Measurements from ENCODE around the gene IGSF21. TPM values are rescaled to one million over a fixed set of nuclear protein-coding genes. Genes with fewer than 3 reads are reported as not detected.
"Not testable (repeated sequence)": the region's sequence is repeated elsewhere in the genome, so short reads cannot be mapped to it uniquely, and the experiment has no call there.

Gene IGSF21
- total RNA-seq, 4 donors from 2014 or later, result 0.26 to 2.7 (median 0.88) TPM; not detected in 1

DNA sequence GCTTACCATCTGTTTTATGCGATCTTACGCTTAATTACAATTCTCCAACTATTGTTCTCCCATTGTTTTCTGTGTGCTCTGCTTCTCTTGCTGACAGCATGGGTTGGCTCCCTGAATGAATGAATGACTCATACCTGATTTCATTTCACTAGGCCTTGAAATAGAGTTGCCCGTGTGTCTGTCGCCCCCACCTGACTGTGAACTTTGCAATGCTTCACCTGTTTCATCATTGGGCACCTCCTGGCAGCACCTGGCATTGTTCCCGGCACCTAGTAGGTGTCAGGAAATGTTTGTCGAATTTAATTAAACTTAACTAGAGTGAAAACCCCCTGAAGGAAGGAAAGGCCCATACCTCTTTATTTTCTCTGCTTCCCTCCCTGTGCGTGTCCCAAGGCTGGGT is 252.7 kb downstream of the IGSF21 start:
- intact Hi-C loops (cut with DNase I), result no loop called here
- Histone ChIP-seq H3K4me1 (no peaks in the 10 kb centered on the region), H3K9me3 (no peaks in the 10 kb centered on the region), H3K4me3 (no peak overlapping the region), H3K27me3 (peaks cover 0 to 71% (median 0%) of the 10 kb centered on the region in 4 donors), H3K36me3 (no peaks in the 10 kb centered on the region), H3K27ac (no peak overlapping the region)
- TF ChIP-seq POLR2A (IDR thresholded peaks at IDR 0.05), result no peak
- TF ChIP-seq, protein P1, sequence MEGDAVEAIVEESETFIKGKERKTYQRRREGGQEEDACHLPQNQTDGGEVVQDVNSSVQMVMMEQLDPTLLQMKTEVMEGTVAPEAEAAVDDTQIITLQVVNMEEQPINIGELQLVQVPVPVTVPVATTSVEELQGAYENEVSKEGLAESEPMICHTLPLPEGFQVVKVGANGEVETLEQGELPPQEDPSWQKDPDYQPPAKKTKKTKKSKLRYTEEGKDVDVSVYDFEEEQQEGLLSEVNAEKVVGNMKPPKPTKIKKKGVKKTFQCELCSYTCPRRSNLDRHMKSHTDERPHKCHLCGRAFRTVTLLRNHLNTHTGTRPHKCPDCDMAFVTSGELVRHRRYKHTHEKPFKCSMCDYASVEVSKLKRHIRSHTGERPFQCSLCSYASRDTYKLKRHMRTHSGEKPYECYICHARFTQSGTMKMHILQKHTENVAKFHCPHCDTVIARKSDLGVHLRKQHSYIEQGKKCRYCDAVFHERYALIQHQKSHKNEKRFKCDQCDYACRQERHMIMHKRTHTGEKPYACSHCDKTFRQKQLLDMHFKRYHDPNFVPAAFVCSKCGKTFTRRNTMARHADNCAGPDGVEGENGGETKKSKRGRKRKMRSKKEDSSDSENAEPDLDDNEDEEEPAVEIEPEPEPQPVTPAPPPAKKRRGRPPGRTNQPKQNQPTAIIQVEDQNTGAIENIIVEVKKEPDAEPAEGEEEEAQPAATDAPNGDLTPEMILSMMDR (IDR thresholded peaks at IDR 0.05), result no peak
- 57 to 66% methylated on average over 7 of the region's 7 CpGs for WGBS, 2 donors
- DNase-seq, result no peak

DNA sequence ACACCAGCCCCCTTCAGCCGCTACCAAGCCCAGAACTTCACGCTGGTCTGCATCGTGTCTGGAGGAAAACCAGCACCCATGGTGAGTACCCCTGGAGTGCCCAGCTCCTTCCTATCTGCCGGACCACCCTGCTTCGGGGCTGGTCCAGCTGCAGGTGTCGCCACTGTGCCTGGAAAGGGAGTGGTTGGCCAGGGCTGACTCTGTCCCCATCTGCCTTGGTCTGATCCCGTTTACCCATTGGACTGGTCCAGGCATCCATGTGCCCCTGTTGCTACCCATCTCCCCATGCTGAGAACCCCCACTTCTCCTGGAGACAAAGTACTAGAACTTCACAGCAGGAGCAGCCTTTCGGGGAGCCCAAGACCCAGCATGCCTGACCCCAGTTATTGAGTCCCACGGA is 254.6 kb downstream of the IGSF21 start:
- TF ChIP-seq, protein P1 (IDR thresholded peaks at IDR 0.05), result no peak
- TF ChIP-seq POLR2A (IDR thresholded peaks at IDR 0.05), result no peak
- H3K27ac ChIP-seq, result no peak overlapping the region
- peaks cover 0 to 62% (median 0%) of the 10 kb centered on the region in 4 donors for H3K27me3 ChIP-seq
- intact Hi-C loops (cut with DNase I), result no loop called here
- H3K36me3 ChIP-seq, result no peaks in the 10 kb centered on the region
- H3K4me3 ChIP-seq, result no peak overlapping the region
- 58 to 67% methylated on average over 3 to 5 of the region's 9 CpGs for WGBS, 2 donors
- no peaks in the 10 kb centered on the region for H3K4me1 ChIP-seq
- DNase-seq, result no peak
- H3K9me3 ChIP-seq, result no peaks in the 10 kb centered on the region

DNA sequence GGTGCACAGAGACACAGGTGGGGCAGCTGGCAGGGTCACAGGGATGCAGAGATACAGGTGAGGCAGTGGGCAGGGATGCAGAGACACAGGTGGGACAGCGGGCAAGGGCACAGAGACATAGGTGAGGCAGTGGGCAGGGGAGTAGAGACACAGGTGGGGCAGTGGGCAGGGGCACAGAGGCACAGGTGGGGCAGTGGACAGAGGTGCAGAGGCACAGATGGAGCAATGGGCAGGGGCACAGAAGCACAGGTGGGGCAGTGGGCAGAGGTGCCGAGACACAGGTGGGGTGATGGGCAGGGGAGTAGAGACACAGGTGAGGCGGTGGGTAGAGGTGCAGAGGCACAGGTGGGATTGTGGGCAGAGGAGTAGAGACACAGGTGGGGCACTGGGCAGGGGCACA is 255.8 kb downstream of the IGSF21 start:
- Histone ChIP-seq H3K27ac (no peak overlapping the region), H3K4me3 (no peak overlapping the region), H3K27me3 (peaks cover 0 to 55% (median 0%) of the 10 kb centered on the region in 4 donors), H3K36me3 (no peaks in the 10 kb centered on the region), H3K4me1 (no peaks in the 10 kb centered on the region), H3K9me3 (no peaks in the 10 kb centered on the region)
- TF ChIP-seq, protein P1 (IDR thresholded peaks at IDR 0.05), result no peak
- TF ChIP-seq POLR2A (IDR thresholded peaks at IDR 0.05), result no peak
- intact Hi-C loops (cut with DNase I), result no loop called here
- no peak for DNase-seq
- WGBS, 2 donors, result 76 to 96% methylated on average over 3 of the region's 3 CpGs

DNA sequence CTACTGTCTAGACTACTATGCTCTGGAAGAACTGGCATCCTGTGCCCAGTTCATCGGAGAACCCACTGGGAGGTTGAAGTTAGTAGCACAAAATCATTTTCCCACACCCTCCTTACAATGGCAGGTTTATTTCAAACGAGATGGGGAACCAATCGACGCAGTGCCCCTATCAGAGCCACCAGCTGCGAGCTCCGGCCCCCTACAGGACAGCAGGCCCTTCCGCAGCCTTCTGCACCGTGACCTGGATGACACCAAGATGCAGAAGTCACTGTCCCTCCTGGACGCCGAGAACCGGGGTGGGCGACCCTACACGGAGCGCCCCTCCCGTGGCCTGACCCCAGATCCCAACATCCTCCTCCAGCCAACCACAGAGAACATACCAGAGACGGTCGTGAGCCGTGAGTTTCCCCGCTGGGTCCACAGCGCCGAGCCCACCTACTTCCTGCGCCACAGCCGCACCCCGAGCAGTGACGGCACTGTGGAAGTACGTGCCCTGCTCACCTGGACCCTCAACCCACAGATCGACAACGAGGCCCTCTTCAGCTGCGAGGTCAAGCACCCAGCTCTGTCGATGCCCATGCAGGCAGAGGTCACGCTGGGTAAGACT is 257.6 kb downstream of the IGSF21 start:
- intact Hi-C loops (cut with DNase I), result no loop called here
- Histone ChIP-seq H3K9me3 (no peaks in the 10 kb centered on the region), H3K36me3 (no peaks in the 10 kb centered on the region), H3K4me3 (no peak overlapping the region), H3K4me1 (no peaks in the 10 kb centered on the region), H3K27ac (no peak overlapping the region), H3K27me3 (peaks cover 0 to 45% (median 0%) of the 10 kb centered on the region in 4 donors)
- no peak for DNase-seq
- TF ChIP-seq POLR2A (IDR thresholded peaks at IDR 0.05), result no peak
- TF ChIP-seq, protein P1 (IDR thresholded peaks at IDR 0.05), result no peak
- WGBS, 2 donors, result 74 to 76% methylated on average over 8 to 9 of the region's 31 CpGs

DNA sequence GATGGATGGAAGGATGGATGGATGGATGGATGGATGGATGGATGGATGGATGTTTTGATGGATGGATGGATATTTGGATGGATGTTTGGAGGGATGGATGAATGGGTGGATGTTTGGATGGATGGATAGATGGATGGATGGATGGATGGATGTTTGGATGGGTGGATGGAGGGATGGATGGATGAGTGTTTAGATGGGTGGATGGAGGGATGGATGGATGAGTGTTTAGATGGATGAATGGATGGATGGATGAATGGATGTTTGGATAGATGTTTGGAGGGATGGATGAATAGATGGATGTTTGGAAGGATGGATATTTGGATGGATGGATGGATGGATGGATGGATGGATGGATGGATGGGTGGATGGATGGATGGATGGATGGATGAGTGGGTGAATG is 264.9 kb downstream of the IGSF21 start:
- H3K4me3 ChIP-seq; H3K9me3 ChIP-seq; H3K36me3 ChIP-seq; intact Hi-C loops (cut with DNase I); H3K4me1 ChIP-seq; DNase-seq; H3K27ac ChIP-seq: not testable (repeated sequence)
- peaks cover 0 to 32% (median 0%) of the 10 kb centered on the region in 4 donors for H3K27me3 ChIP-seq

DNA sequence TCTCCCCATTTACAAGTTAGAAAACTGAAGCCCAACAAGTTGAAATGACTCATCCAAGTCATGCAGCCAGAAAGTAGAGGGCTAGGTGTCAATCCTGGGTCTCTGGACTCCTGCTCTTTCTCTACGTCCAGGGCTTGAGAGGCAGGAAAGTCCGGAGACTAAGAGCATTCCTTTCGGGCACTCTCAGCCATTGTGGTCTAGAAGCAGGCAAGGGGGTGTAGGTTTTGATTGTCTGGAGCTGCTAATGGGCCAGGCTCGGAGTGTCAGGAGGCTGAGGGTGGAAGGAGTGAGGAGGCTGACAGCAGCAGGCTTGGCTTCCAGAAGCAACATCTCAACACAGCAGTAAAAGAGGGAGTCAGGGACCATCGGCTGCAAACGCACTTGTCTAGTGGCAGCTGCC is 265.6 kb downstream of the IGSF21 start:
- H3K27ac ChIP-seq, result no peak overlapping the region
- intact Hi-C loops (cut with DNase I), result no loop called here
- H3K4me3 ChIP-seq, result no peak overlapping the region
- WGBS, 2 donors, result 78% methylated on average over 5 to 6 of the region's 6 CpGs
- no peak for DNase-seq
- peaks cover 0 to 8% (median 0%) of the 10 kb centered on the region in 3 donors for H3K9me3 ChIP-seq
- H3K36me3 ChIP-seq, result no peaks in the 10 kb centered on the region
- TF ChIP-seq POLR2A (IDR thresholded peaks at IDR 0.05), result no peak
- TF ChIP-seq, protein P1 (IDR thresholded peaks at IDR 0.05), result no peak
- no peaks in the 10 kb centered on the region for H3K4me1 ChIP-seq
- H3K27me3 ChIP-seq, result peaks cover 0 to 35% (median 0%) of the 10 kb centered on the region in 4 donors
